Measurements from ENCODE around the gene ENAH. TPM values are rescaled to one million over a fixed set of nuclear protein-coding genes. Genes with fewer than 3 reads are reported as not detected.

ENAH gene
- polyA plus RNA-seq, 3 donors: 0.12 TPM; not detected in 2

DNA sequence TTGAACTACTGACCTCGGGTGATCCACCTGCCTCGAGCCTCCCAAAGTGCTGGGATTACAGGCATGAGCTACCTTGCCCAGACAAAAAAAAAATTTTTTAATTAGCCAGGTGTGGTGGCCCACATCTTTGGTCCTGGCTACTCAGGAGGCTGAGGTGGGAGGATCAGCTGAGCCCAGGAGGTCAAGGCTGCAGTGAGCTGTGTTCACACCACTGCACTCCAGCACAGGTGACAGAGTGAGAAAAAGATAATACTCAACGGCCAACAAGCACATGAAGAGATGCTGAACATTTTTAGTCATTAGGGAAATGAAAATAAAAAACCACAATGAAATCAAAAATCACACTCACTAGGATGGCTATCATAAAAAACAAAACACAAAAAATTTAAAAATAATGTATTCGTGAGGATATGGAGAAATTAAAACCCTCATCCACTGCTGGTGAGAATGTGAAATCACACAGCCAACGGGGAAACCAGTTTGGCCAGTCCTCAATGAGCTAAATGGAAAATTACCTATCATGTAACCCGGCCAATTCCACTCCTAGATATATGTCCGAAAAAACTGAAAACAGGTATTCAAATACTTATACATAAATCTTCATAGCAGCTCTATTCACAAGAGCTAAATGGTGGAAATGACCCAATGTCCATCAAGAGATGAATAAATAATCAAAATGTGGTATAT is 41.2 kb downstream of the ENAH start:
- Histone ChIP-seq H2AFZ (ENCODE audit: insufficient read depth, low read depth, low read length, poor library complexity, severe bottlenecking) (no peak overlapping the region), H3K9ac (ENCODE audit: insufficient read depth, low read length, poor library complexity, severe bottlenecking) (no peak overlapping the region), H3K79me2 (ENCODE audit: insufficient read depth, low read length) (no peaks in the 10 kb centered on the region), H3K4me1 (ENCODE audit: control insufficient read depth in 1 of 2, insufficient read depth in 2 of 2, low read length in 2 of 2) (no peaks in the 10 kb centered on the region), H3K4me2 (replicated peaks; ENCODE audit: extremely low read depth, low read length, poor library complexity, severe bottlenecking) (no peak overlapping the region), H3K27me3 (ENCODE audit: control insufficient read depth in 2 of 2, insufficient read depth in 2 of 2, low read length in 2 of 2) (no peaks in the 10 kb centered on the region), H3K27ac (ENCODE audit: low read depth in 1 of 2, low read length in 2 of 2) (no peak overlapping the region), H3K9me3 (replicated peaks in 1 of 2; ENCODE audit: control insufficient read depth in 1 of 2, insufficient read depth in 1 of 2, low read length in 2 of 2) (no peaks in the 10 kb centered on the region), H4K20me1 (ENCODE audit: insufficient read depth, low read length) (no peaks in the 10 kb centered on the region), H3K4me3 (replicated peaks in 1 of 3; ENCODE audit: low read depth in 2 of 3, low read length in 3 of 3) (no peak overlapping the region), H3K36me3 (replicated peaks in 1 of 2; ENCODE audit: control insufficient read depth in 1 of 2, insufficient read depth in 2 of 2, low read length in 2 of 2) (no peaks in the 10 kb centered on the region)
- H3K27ac Mint-ChIP-seq: no peak overlapping the region
- no CpG with 5 or more reads among the region's 7 CpGs for WGBS (ENCODE audit: insufficient coverage)
- H3K36me3 Mint-ChIP-seq: no peaks in the 10 kb centered on the region
- no peak for DNase-seq
- TF ChIP-seq CTCF (IDR thresholded peaks at IDR 0.05): no peak
- peaks cover 3 to 4% (median 3%) of the 10 kb centered on the region in 3 donors for H3K27me3 Mint-ChIP-seq (ENCODE audit: low read depth in 3 of 3)
- peaks cover 0 to 10% (median 3%) of the 10 kb centered on the region in 7 donors for H3K9me3 Mint-ChIP-seq
- intact Hi-C loops (cut with micrococcal nuclease): no loop called here
- no peaks in the 10 kb centered on the region for H3K4me1 Mint-ChIP-seq
- H3K4me3 Mint-ChIP-seq: no peak overlapping the region

GRCh38 chr1:225610539-225610938 is 42.4 kb downstream of the ENAH start:
- H3K4me1 Mint-ChIP-seq: no peaks in the 10 kb centered on the region
- H3K36me3 Mint-ChIP-seq: no peaks in the 10 kb centered on the region
- no peak overlapping the region for H3K4me3 Mint-ChIP-seq
- Histone ChIP-seq H2AFZ (ENCODE audit: insufficient read depth, low read depth, low read length, poor library complexity, severe bottlenecking) (no peak overlapping the region), H3K27ac (ENCODE audit: low read depth in 1 of 2, low read length in 2 of 2) (no peak overlapping the region), H3K4me2 (replicated peaks; ENCODE audit: extremely low read depth, low read length, poor library complexity, severe bottlenecking) (no peak overlapping the region), H3K4me1 (ENCODE audit: control insufficient read depth in 1 of 2, insufficient read depth in 2 of 2, low read length in 2 of 2) (no peaks in the 10 kb centered on the region), H3K4me3 (replicated peaks in 1 of 3; ENCODE audit: low read depth in 2 of 3, low read length in 3 of 3) (no peak overlapping the region), H3K9ac (ENCODE audit: insufficient read depth, low read length, poor library complexity, severe bottlenecking) (no peak overlapping the region), H3K79me2 (ENCODE audit: insufficient read depth, low read length) (no peaks in the 10 kb centered on the region), H3K9me3 (replicated peaks in 1 of 2; ENCODE audit: control insufficient read depth in 1 of 2, insufficient read depth in 1 of 2, low read length in 2 of 2) (no peaks in the 10 kb centered on the region), H4K20me1 (ENCODE audit: insufficient read depth, low read length) (no peaks in the 10 kb centered on the region), H3K27me3 (ENCODE audit: control insufficient read depth in 2 of 2, insufficient read depth in 2 of 2, low read length in 2 of 2) (no peaks in the 10 kb centered on the region), H3K36me3 (replicated peaks in 1 of 2; ENCODE audit: control insufficient read depth in 1 of 2, insufficient read depth in 2 of 2, low read length in 2 of 2) (no peaks in the 10 kb centered on the region)
- intact Hi-C loops (cut with micrococcal nuclease): no loop called here
- DNase-seq: no peak
- TF ChIP-seq CTCF (IDR thresholded peaks at IDR 0.05): no peak
- H3K27ac Mint-ChIP-seq: no peak overlapping the region
- H3K9me3 Mint-ChIP-seq: peaks cover 0 to 10% (median 3%) of the 10 kb centered on the region in 7 donors
- 92% methylated on average over 4 of the region's 5 CpGs for WGBS (ENCODE audit: insufficient coverage)
- peaks cover 3 to 4% (median 3%) of the 10 kb centered on the region in 3 donors for H3K27me3 Mint-ChIP-seq (ENCODE audit: low read depth in 3 of 3)
